Mucosa of rectum (tissue), 2 donors: ENCODE measurements around the gene NEURL4.

Experiments used
- H3K27ac ChIP-seq, 2 donors: one replicate each; pipeline ENCODE4 v1.7.0; 2013; ENCODE audit warnings: inconsistent platforms in 2 of 2, low read depth in 2 of 2, low read length in 2 of 2
- H3K27me3 ChIP-seq, 2 donors: one replicate each; pipeline ENCODE4 v1.7.0; 2013; ENCODE audit warnings: low read length in 2 of 2; ENCODE audit not compliant: control insufficient read depth in 2 of 2, insufficient read depth in 2 of 2
- H3K36me3 ChIP-seq, 2 donors: one replicate each; pipeline ENCODE4 v1.7.0; 2013; ENCODE audit warnings: low read length in 2 of 2; ENCODE audit not compliant: control insufficient read depth in 2 of 2, insufficient read depth in 2 of 2
- H3K4me1 ChIP-seq, 2 donors: one replicate each; pipeline ENCODE4 v1.7.0; 2013; ENCODE audit warnings: low read length in 2 of 2, mild to moderate bottlenecking in 1 of 2; ENCODE audit not compliant: control insufficient read depth in 2 of 2, insufficient read depth in 2 of 2
- H3K4me3 ChIP-seq, 2 donors: one replicate each; pipeline ENCODE4 v1.7.0; 2013; ENCODE audit warnings: low read length in 2 of 2
- H3K9ac ChIP-seq, 2 donors: one replicate each; pipeline ENCODE4 v1.7.0; 2013; ENCODE audit warnings: low read length in 2 of 2, low read depth in 1 of 2, mild to moderate bottlenecking in 1 of 2
- H3K9me3 ChIP-seq, 2 donors: one replicate each; pipeline ENCODE4 v1.7.0; 2013; ENCODE audit warnings: low read length in 2 of 2; ENCODE audit not compliant: control insufficient read depth in 2 of 2
- donor health status: healthy.
- donor health status: Normal muscosa, but diverticular disease.

NEURL4 gene

GRCh38 chr17:7279448-7279847 lies 49.7 kb downstream of the NEURL4 start:
- peak overlapping the region in 1 of 2 donors; percentile 70 for H3K9ac ChIP-seq
- no peaks in the 10 kb centered on the region for H3K27me3 ChIP-seq
- H3K27ac ChIP-seq: peak overlapping the region; percentile 86 to 91
- H3K4me1 ChIP-seq: peaks cover 28 to 35% of the 10 kb centered on the region in 2 donors
- H3K4me3 ChIP-seq: peak overlapping the region; percentile 22 to 55
- H3K36me3 ChIP-seq: no peaks in the 10 kb centered on the region
- no peaks in the 10 kb centered on the region for H3K9me3 ChIP-seq

DNA sequence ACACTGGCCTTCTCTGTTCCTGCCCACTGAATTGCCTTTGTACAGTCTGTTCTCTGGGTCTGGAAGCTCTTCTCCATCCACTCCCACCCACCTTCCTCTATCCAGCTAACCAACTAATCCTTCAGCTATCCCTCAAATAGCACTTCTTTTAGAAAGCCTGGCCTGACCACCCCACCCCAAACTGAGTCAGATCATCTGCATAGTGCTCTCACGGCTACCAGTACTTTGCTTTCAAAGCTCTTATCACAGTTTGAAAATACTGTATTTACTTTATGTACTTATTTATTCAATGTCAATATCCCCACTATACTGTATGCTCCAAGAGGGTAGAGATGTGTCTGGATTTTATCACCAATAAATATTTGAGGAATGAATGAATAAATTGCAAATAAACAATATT lies 62.4 kb downstream of the NEURL4 start:
- peaks cover 4 to 8% of the 10 kb centered on the region in 2 donors for H3K27me3 ChIP-seq
- H3K4me1 ChIP-seq: peaks cover 17 to 22% of the 10 kb centered on the region in 2 donors

More for the DNA sequence above, 62.4 kb downstream of the NEURL4 start:
- H3K9me3 ChIP-seq: no peaks in the 10 kb centered on the region
- no peak overlapping the region for H3K4me3 ChIP-seq
- H3K9ac ChIP-seq: peak overlapping the region in 1 of 2 donors; percentile 5
- no peaks in the 10 kb centered on the region for H3K36me3 ChIP-seq
- H3K27ac ChIP-seq: peak overlapping the region; percentile 56 to 58
